Endodermal cell (in vitro differentiated cells): ENCODE measurements around the gene NCS1. TPM values are rescaled to one million over a fixed set of nuclear protein-coding genes. Genes with fewer than 3 reads are reported as not detected.

Source experiments
- DNase-seq: peaks from one replicate; pipeline ENCODE4 v3.0.0-alpha.2; 2017
- H3K27ac ChIP-seq: 2 replicates; pipeline ENCODE4 v1.5.1; 2013; ENCODE audit warnings: mild to moderate bottlenecking, low read depth, low read length, moderate library complexity
- H3K27me3 ChIP-seq: 2 replicates; pipeline ENCODE4 v1.6.1; 2013; ENCODE audit warnings: mild to moderate bottlenecking, low read length, moderate library complexity; ENCODE audit not compliant: insufficient read depth, control insufficient read depth, poor library complexity, severe bottlenecking
- H3K36me3 ChIP-seq: 2 replicates; pipeline ENCODE4 v1.7.0; 2013; ENCODE audit warnings: mild to moderate bottlenecking, low read length, moderate library complexity; ENCODE audit not compliant: control insufficient read depth, insufficient read depth
- H3K4me1 ChIP-seq: one replicate; pipeline ENCODE4 v1.7.0; 2013; ENCODE audit warnings: low read length; ENCODE audit not compliant: control insufficient read depth, insufficient read depth
- H3K4me3 ChIP-seq: 2 replicates; pipeline ENCODE4 v1.5.1; 2013; ENCODE audit warnings: mild to moderate bottlenecking, low read length, moderate library complexity
- H3K9ac ChIP-seq: 2 replicates; pipeline ENCODE4 v1.6.1; 2013; ENCODE audit warnings: mild to moderate bottlenecking, low read length, moderate library complexity; ENCODE audit not compliant: poor library complexity, severe bottlenecking; ENCODE audit errors: extremely low read depth
- H3K9me3 ChIP-seq: 2 replicates; pipeline ENCODE4 v1.6.1; 2013; ENCODE audit warnings: mild to moderate bottlenecking, low read length, moderate library complexity; ENCODE audit not compliant: control insufficient read depth
- H3K27ac Mint-ChIP-seq: 2 replicates; pipeline ENCODE4 v1.8.0; 2020; ENCODE audit warnings: mixed read lengths
- H3K27me3 Mint-ChIP-seq: 2 replicates; pipeline ENCODE4 v1.8.0; 2021; ENCODE audit warnings: mild to moderate bottlenecking, mixed read lengths; ENCODE audit not compliant: insufficient read depth
- H3K36me3 Mint-ChIP-seq: 2 replicates; pipeline ENCODE4 v1.8.0; 2020; ENCODE audit warnings: low read depth, mixed read lengths
- H3K4me1 Mint-ChIP-seq: 2 replicates; pipeline ENCODE4 v1.8.0; 2020; ENCODE audit warnings: mixed read lengths
- H3K4me3 Mint-ChIP-seq: 2 replicates; pipeline ENCODE4 v1.8.0; 2020; ENCODE audit warnings: mild to moderate bottlenecking, moderate library complexity, mixed read lengths
- H3K9me3 Mint-ChIP-seq: 2 replicates; pipeline ENCODE4 v1.8.0; 2020; ENCODE audit warnings: mild to moderate bottlenecking, mixed read lengths
- CTCF ChIP-seq: fragments of 200-600 bp; sonication (generic); conservative IDR thresholded peaks from 2 replicates; pipeline ENCODE4 v1.5.0; 2021; ENCODE audit warnings: antibody characterized with exemption, mild to moderate bottlenecking
- WGBS, 2 experiments: methylation state at CpG; one replicate each; pipeline versions ENCODE4 v1.1.5 to v1.1.7; 2013; ENCODE audit warnings: missing lambda C conversion rate in 2 of 2, mixed read lengths in 1 of 2; ENCODE audit not compliant: insufficient coverage in 1 of 2, insufficient read length in 1 of 2; 5-methylcytosine and 5-hydroxymethylcytosine counted together
- total RNA-seq, 2 donors: library from RNA; stranded (reverse); fragmentation: NEBNext Ultra II Directional in 1 of 2; extraction: Animal tissue kit (Norgen Biotek cat#: 25700) in 1 of 2; gene quantifications; 2 replicates in 1 of 2; 3 replicates in 1 of 2; pipeline ENCODE4 v1.2.1, GENCODE V29; 2021

The NCS1 gene
- total RNA-seq, 2 donors from 2014 or later = 40.6 to 47.7 TPM

DNA sequence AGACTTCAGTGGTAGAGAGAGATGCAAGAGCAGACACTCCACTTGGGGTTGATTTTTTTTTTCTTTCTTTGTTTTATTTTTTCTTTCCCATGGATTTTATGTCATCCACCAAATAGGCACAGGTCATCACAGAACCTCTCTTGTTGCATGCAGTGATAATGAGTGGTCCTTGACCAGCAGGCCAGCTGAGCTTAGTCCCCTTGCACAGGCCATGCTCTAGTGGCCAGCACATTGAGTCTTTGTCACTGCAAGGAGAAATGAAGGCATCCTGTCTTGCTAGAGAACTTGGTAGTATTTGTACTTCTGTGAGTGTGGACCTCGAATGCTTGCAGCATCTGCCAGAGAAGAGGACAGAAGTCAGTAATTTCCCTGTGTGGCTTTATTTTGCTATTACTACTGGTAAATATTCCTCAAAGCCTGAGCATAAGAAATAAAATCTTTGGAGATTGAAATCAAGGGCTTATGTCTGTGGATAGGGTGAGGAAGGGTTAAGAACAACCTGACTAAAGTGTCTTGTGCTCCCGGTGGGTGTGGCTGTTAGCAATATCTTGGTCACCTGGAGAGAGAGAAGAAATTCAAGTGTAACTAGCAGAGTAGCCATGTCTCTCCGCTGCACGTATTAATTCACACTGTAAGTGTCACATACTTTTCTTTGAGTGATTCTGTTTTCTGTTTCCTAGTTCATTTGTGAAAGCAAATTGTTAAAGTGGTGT, 45.3 kb upstream of the NCS1 start:
- H3K27ac ChIP-seq = no peak overlapping the region
- DNase-seq = no peak
- no peaks in the 10 kb centered on the region for H3K9me3 ChIP-seq
- H3K36me3 ChIP-seq = peaks cover 52% of the 10 kb centered on the region
- H3K36me3 Mint-ChIP-seq = peaks cover 62% of the 10 kb centered on the region
- no peaks in the 10 kb centered on the region for H3K27me3 ChIP-seq
- H3K4me1 Mint-ChIP-seq = peaks cover 9% of the 10 kb centered on the region
- no peak overlapping the region for H3K4me3 ChIP-seq
- H3K9ac ChIP-seq = no peak overlapping the region
- no peaks in the 10 kb centered on the region for H3K9me3 Mint-ChIP-seq
- H3K4me3 Mint-ChIP-seq = no peak overlapping the region
- H3K27ac Mint-ChIP-seq = no peak overlapping the region
- no peaks in the 10 kb centered on the region for H3K27me3 Mint-ChIP-seq
- 73 to 80% methylated on average over 2 to 3 of the region's 4 CpGs for WGBS, 2 experiments
- TF ChIP-seq CTCF = no peak
- H3K4me1 ChIP-seq = no peaks in the 10 kb centered on the region

- Mint-ChIP-seq H3K27ac (no peak overlapping the region), H3K36me3 (peaks cover 54% of the 10 kb centered on the region), H3K4me3 (no peak overlapping the region), H3K9me3 (no peaks in the 10 kb centered on the region), H3K27me3 (no peaks in the 10 kb centered on the region), H3K4me1 (peaks cover 9% of the 10 kb centered on the region)
- DNase-seq = no peak
- Histone ChIP-seq H3K9me3 (no peaks in the 10 kb centered on the region), H3K4me3 (no peak overlapping the region), H3K27ac (peak overlapping the region; percentile 79), H3K4me1 (no peaks in the 10 kb centered on the region), H3K9ac (no peak overlapping the region), H3K36me3 (peaks cover 42% of the 10 kb centered on the region), H3K27me3 (no peaks in the 10 kb centered on the region)
- WGBS, 2 experiments = 94 to 98% methylated on average over 6 of the region's 6 CpGs
- TF ChIP-seq CTCF = no peak
These were observed 44.0 kb upstream of the NCS1 start for GRCh38 chr9:130128251-130128650.

GRCh38 chr9:130128733-130129431, 43.3 kb upstream of the NCS1 start:
- 91 to 94% methylated on average over 14 of the region's 14 CpGs for WGBS, 2 experiments

More at GRCh38 chr9:130128733-130129431, 43.3 kb upstream of the NCS1 start:
- Histone ChIP-seq H3K36me3 (peaks cover 42% of the 10 kb centered on the region), H3K4me3 (no peak overlapping the region), H3K9ac (no peak overlapping the region), H3K27ac (peak overlapping the region; percentile 79), H3K27me3 (no peaks in the 10 kb centered on the region), H3K9me3 (no peaks in the 10 kb centered on the region), H3K4me1 (no peaks in the 10 kb centered on the region)
- no peak overlapping the region for H3K27ac Mint-ChIP-seq
- H3K4me3 Mint-ChIP-seq = no peak overlapping the region
- H3K9me3 Mint-ChIP-seq = no peaks in the 10 kb centered on the region
- TF ChIP-seq CTCF = no peak
- H3K27me3 Mint-ChIP-seq = no peaks in the 10 kb centered on the region
- H3K36me3 Mint-ChIP-seq = peaks cover 52% of the 10 kb centered on the region
- no peak for DNase-seq
- peaks cover 9% of the 10 kb centered on the region for H3K4me1 Mint-ChIP-seq
